HCT116 (cell line): ENCODE measurements around the gene IER5L.

Source experiments
- CBX3 ChIP-seq: IDR thresholded peaks from 2 replicates; pipeline ENCODE4 v1.6.1; 2012; ENCODE audit warnings: low read depth
- CTCF ChIP-seq, 3 experiments: fragments of 200-600 bp in 1 of 3; sonication (generic) in 1 of 3; IDR thresholded peaks in 2 of 3; conservative IDR thresholded peaks in 1 of 3; 2 replicates each; pipeline ENCODE4 v1.5.1; 2012 to 2017; ENCODE audit warnings: low read depth in 2 of 3, low read length in 2 of 3, antibody characterized with exemption in 1 of 3, borderline replicate concordance in 1 of 3, control low read depth in 1 of 3, mild to moderate bottlenecking in 1 of 3, mixed read lengths in 1 of 3, mixed run types in 1 of 3, moderate library complexity in 1 of 3; ENCODE audit not compliant: insufficient read depth in 1 of 3
- EZH2phosphoT487 ChIP-seq: fragments of 200-600 bp; IDR thresholded peaks from 2 replicates; pipeline ENCODE4 v1.6.1; 2018; ENCODE audit warnings: antibody characterized with exemption, borderline replicate concordance
- JUND ChIP-seq: IDR thresholded peaks from 2 replicates; pipeline ENCODE4 v1.6.1; 2012
- MAX ChIP-seq: IDR thresholded peaks from 2 replicates; pipeline ENCODE4 v1.6.1; 2012
- POLR2A ChIP-seq: IDR thresholded peaks from 2 replicates; pipeline ENCODE4 v1.7.0; 2011; ENCODE audit warnings: borderline replicate concordance; ENCODE audit not compliant: insufficient read depth, insufficient read length; ENCODE audit errors: extremely low read depth
- REST ChIP-seq: IDR thresholded peaks from 2 replicates; pipeline ENCODE4 v1.6.1; 2012; ENCODE audit warnings: low read depth
- SP1 ChIP-seq: IDR thresholded peaks from 2 replicates; pipeline ENCODE4 v1.6.1; 2012; ENCODE audit warnings: low read depth
- TCF7L2 ChIP-seq: IDR thresholded peaks from 2 replicates; pipeline ENCODE4 v1.7.0; 2011; ENCODE audit warnings: borderline replicate concordance, inconsistent platforms; ENCODE audit not compliant: insufficient read depth, insufficient read length; ENCODE audit errors: extremely low read depth
- YY1 ChIP-seq: IDR thresholded peaks from 2 replicates; pipeline ENCODE4 v1.6.1; 2011; ENCODE audit warnings: low read length, low read depth, moderate library complexity, mild to moderate bottlenecking; ENCODE audit not compliant: insufficient replicate concordance; ENCODE audit errors: extremely low read depth

GRCh38 chr9:129227843-129228189 lies 49.8 kb upstream of the IER5L start:
- TF ChIP-seq MAX (no peak), EZH2phosphoT487 (no peak), CTCF (IDR thresholded peaks at IDR 0.05 in 2 of 3, conservative IDR thresholded peaks at IDR 0.05 in 1 of 3; ENCODE audit: borderline replicate concordance in 1 of 3, insufficient read depth in 1 of 3, low read depth in 2 of 3, low read length in 2 of 3) (no peak), POLR2A (no peak), CBX3 (no peak), YY1 (no peak), TCF7L2 (no peak), SP1 (no peak), JUND (no peak), REST (no peak)
